GM12878 (cell line): Measurements from ENCODE around the gene CENATAC. TPM values are rescaled to one million over a fixed set of nuclear protein-coding genes. Genes with fewer than 3 reads are reported as not detected.

ENCODE experiments used
- ATAC-seq: fragments of 200-7000 bp; cut with Tn5 transposase; 3 replicates; pipeline ENCODE4 v1.9.1; 2020; ENCODE audit warnings: mild to moderate bottlenecking, moderate library complexity
- BruUV-seq: library from RNA; stranded (reverse); fragments of 400-500 nt; replicated peaks from 2 replicates; lab custom pipeline; 2021; lab: Mats Ljungman, UMichigan
- CTCF ChIA-PET: fragments of 300-600 bp; sonication (Branson Sonifier 250); formaldehyde crosslinking; extraction: SDS; loops from one replicate; lab custom pipeline; 2021; ENCODE audit warnings: inconsistent platforms; lab: Yijun Ruan, JAX
- POLR2A ChIA-PET: fragments of 350-600 bp; formaldehyde crosslinking; extraction: SDS; loops from one replicate; lab custom pipeline; 2021; ENCODE audit warnings: inconsistent platforms; lab: Charles Lee
- RAD21 ChIA-PET: fragments of 300-600 bp; sonication (Branson Sonifier 250); formaldehyde crosslinking; loops from one replicate; lab custom pipeline; 2023; ENCODE audit warnings: antibody characterized with exemption; ENCODE audit not compliant: unreplicated experiment; lab: Charles Lee
- SMC1A ChIA-PET: fragments of 300-600 bp; sonication (Branson Sonifier 250); formaldehyde crosslinking; loops from one replicate; lab custom pipeline; 2023; ENCODE audit not compliant: unreplicated experiment, uncharacterized antibody; lab: Charles Lee
- DNase-seq: peaks from one replicate; pipeline ENCODE4 v3.0.0-alpha.2; 2011; ENCODE audit warnings: low read depth, low spot score
- FAIRE-seq: peaks from 3 replicates; lab custom pipeline; 2011; peaks lifted over from hg19 to GRCh38; lab: Jason Lieb, UNC
- H2AFZ ChIP-seq: 2 replicates; pipeline ENCODE4 v1.6.0; 2011; ENCODE audit warnings: low read depth, low read length, control low read depth; ENCODE audit not compliant: control insufficient read depth
- H3K27ac ChIP-seq: 2 replicates; pipeline ENCODE4 v1.5.1; 2011; ENCODE audit warnings: control low read depth; ENCODE audit not compliant: control insufficient read depth, insufficient read depth
- H3K27me3 ChIP-seq, 2 experiments: replicated peaks in 1 of 2; 2 replicates each; pipeline versions ENCODE4 v1.6.0 to v1.6.1; 2011; ENCODE audit warnings: low read length in 1 of 2; ENCODE audit not compliant: control insufficient read depth in 2 of 2, insufficient read depth in 2 of 2
- H3K36me3 ChIP-seq, 2 experiments: 2 replicates each; pipeline ENCODE4 v1.5.1; 2011; ENCODE audit warnings: low read length in 1 of 2; ENCODE audit not compliant: control insufficient read depth in 2 of 2, insufficient read depth in 2 of 2
- H3K4me1 ChIP-seq: 2 replicates; pipeline ENCODE4 v1.6.1; 2011; ENCODE audit warnings: mild to moderate bottlenecking, low read length, moderate library complexity, mixed read lengths; ENCODE audit not compliant: control insufficient read depth, insufficient read depth
- H3K4me2 ChIP-seq: 2 replicates; pipeline ENCODE4 v1.6.0; 2011; ENCODE audit warnings: control low read depth; ENCODE audit not compliant: control insufficient read depth, insufficient read depth
- H3K4me3 ChIP-seq: fragments of 200-600 bp; sonication (generic); 2 replicates; pipeline ENCODE4 v1.5.1; 2016
- H3K79me2 ChIP-seq: 2 replicates; pipeline ENCODE4 v1.6.0; 2011; ENCODE audit warnings: low read length; ENCODE audit not compliant: control insufficient read depth, insufficient read depth
- H3K9ac ChIP-seq: 2 replicates; pipeline ENCODE4 v1.8.0; 2011; ENCODE audit warnings: low read length, control low read depth, mixed read lengths; ENCODE audit not compliant: control insufficient read depth, insufficient read depth
- H3K9me3 ChIP-seq: replicated peaks from 3 replicates; pipeline ENCODE4 v1.5.1; 2011; ENCODE audit warnings: mild to moderate bottlenecking, low read length; ENCODE audit not compliant: control insufficient read depth, insufficient read depth
- H4K20me1 ChIP-seq: 2 replicates; pipeline ENCODE4 v1.6.0; 2011; ENCODE audit not compliant: control insufficient read depth, insufficient read depth
- ASH2L ChIP-seq: fragments of 300-600, 200-600 bp; sonication (generic); IDR thresholded peaks from 2 replicates; pipeline ENCODE4 v1.6.1; 2017; ENCODE audit warnings: low read depth, mild to moderate bottlenecking, borderline replicate concordance
- BCL11A ChIP-seq: IDR thresholded peaks from 2 replicates; pipeline ENCODE4 v1.6.1; 2011; ENCODE audit warnings: low read depth, low read length
- CEBPB ChIP-seq, 2 experiments: fragments of 150-350 bp in 1 of 2; IDR thresholded peaks; 2 replicates each; pipeline ENCODE4 v1.6.1; 2012 to 2014; ENCODE audit warnings: low read depth in 2 of 2, low read length in 2 of 2, borderline replicate concordance in 1 of 2, inconsistent platforms in 1 of 2
- CHD1 ChIP-seq: IDR thresholded peaks from 2 replicates; pipeline ENCODE4 v1.6.1; 2012; ENCODE audit warnings: low read depth, low read length, improper control_type of control experiment
- CREB1 ChIP-seq: IDR thresholded peaks from 2 replicates; pipeline ENCODE4 v1.6.1; 2012; ENCODE audit warnings: low read depth, mild to moderate bottlenecking, inconsistent platforms
- EED ChIP-seq: sonication (generic); IDR thresholded peaks from 2 replicates; pipeline ENCODE4 v1.6.1; 2016; ENCODE audit warnings: antibody characterized with exemption, low read depth
- HDAC6 ChIP-seq: fragments of 200-600 bp; sonication (generic); IDR thresholded peaks from one replicate; pipeline ENCODE4 v1.8.0; 2017; ENCODE audit warnings: antibody characterized with exemption; ENCODE audit not compliant: unreplicated experiment
- IKZF1 ChIP-seq: fragments of 450-650 bp; conservative IDR thresholded peaks from 2 replicates; pipeline ENCODE4 v1.6.1; 2017; ENCODE audit warnings: antibody characterized with exemption, mild to moderate bottlenecking
- MAX ChIP-seq: IDR thresholded peaks from 2 replicates; pipeline ENCODE4 v1.6.1; 2012; ENCODE audit warnings: low read depth, low read length, improper control_type of control experiment
- MEF2B ChIP-seq: fragments of 450-650 bp; IDR thresholded peaks from 2 replicates; pipeline ENCODE4 v1.6.1; 2018; ENCODE audit warnings: mild to moderate bottlenecking, moderate library complexity; ENCODE audit not compliant: partially characterized antibody, poor library complexity, severe bottlenecking
- MYB ChIP-seq: fragments of 150-350 bp; IDR thresholded peaks from 2 replicates; pipeline ENCODE4 v1.6.1; 2014; ENCODE audit warnings: mild to moderate bottlenecking, low read depth, low read length, borderline replicate concordance
- RELB ChIP-seq: fragments of 450-650 bp; IDR thresholded peaks from 2 replicates; pipeline ENCODE4 v1.6.1; 2017; ENCODE audit warnings: low read depth, mild to moderate bottlenecking, moderate library complexity
- SIN3A ChIP-seq: IDR thresholded peaks from 2 replicates; pipeline ENCODE4 v1.6.1; 2012; ENCODE audit warnings: low read depth, low read length, improper control_type of control experiment
- SRF ChIP-seq, 2 experiments: IDR thresholded peaks; 2 replicates each; pipeline ENCODE4 v1.6.1; 2011; ENCODE audit warnings: low read depth in 2 of 2, low read length in 2 of 2, mild to moderate bottlenecking in 1 of 2, moderate library complexity in 1 of 2
- TAF1 ChIP-seq: IDR thresholded peaks from 2 replicates; pipeline ENCODE4 v1.6.1; 2011; ENCODE audit warnings: mild to moderate bottlenecking, low read depth, low read length, borderline replicate concordance
- YBX1 ChIP-seq: fragments of 450-650 bp; IDR thresholded peaks from 2 replicates; pipeline ENCODE4 v1.6.1; 2016; ENCODE audit warnings: antibody characterized with exemption
- ZBTB11 ChIP-seq: fragments of 450-650 bp; formaldehyde crosslinking; IDR thresholded peaks from 2 replicates; pipeline ENCODE4 v1.5.0; 2022; ENCODE audit warnings: mild to moderate bottlenecking, missing genetic modification characterization
- ZNF274 ChIP-seq: IDR thresholded peaks from one replicate; pipeline ENCODE4 v1.8.0; 2011; ENCODE audit not compliant: insufficient read length, insufficient read depth
- ZZZ3 ChIP-seq: IDR thresholded peaks from 2 replicates; pipeline ENCODE4 v1.6.1; 2011; ENCODE audit warnings: low read depth; ENCODE audit not compliant: control insufficient read depth, insufficient read length
- WGBS: methylation state at CpG from one replicate; pipeline ENCODE4 v1.1.6; 2016; ENCODE audit warnings: low lambda C conversion rate; ENCODE audit not compliant: insufficient replicate concordance, insufficient coverage; ENCODE audit errors: missing lambda C conversion rate; 5-methylcytosine and 5-hydroxymethylcytosine counted together
- in situ Hi-C: fragments of 300-500 bp; cut with MboI; formaldehyde crosslinking; loops from 9 replicates; pipeline ENCODE4 v1.14.3; 2018; ENCODE audit warnings: mixed read lengths
- intact Hi-C: fragments of 100-400 bp; cut with micrococcal nuclease; formaldehyde crosslinking; loops from one replicate; pipeline ENCODE4 v1.14.2; 2022; ENCODE audit not compliant: unreplicated experiment
- polyA plus RNA-seq, 11 experiments: library from polyadenylated mRNA; depleted of rRNA in 4 of 11; unstranded in 6 of 11; stranded (reverse) in 5 of 11; fragments of >200 nt; fragmentation: Nextera tagmentation in 4 of 11; fragmentation: Illumina TruSeq in 1 of 11; extraction: Ambion mirVana in 4 of 11; extraction: Trizol in 1 of 11; gene quantifications; 1 replicate in 1 of 11; 2 replicates in 10 of 11; pipeline versions ENCODE4 v1.2.1 to v1.2.3, GENCODE V29; 2011 to 2016; ENCODE audit warnings: inconsistent platforms in 2 of 11, missing spikeins in 2 of 11, low read depth in 1 of 11
- total RNA-seq, 4 experiments: library from RNA; depleted of rRNA in 3 of 4; stranded (reverse); fragments of >200 nt in 3 of 4; fragmentation: Illumina TruSeq in 1 of 4; extraction: Trizol in 1 of 4; gene quantifications; 2 replicates each; pipeline versions ENCODE4 v1.2.1 to v1.2.3, GENCODE V29; 2013 to 2021

Gene CENATAC
- total and polyA plus RNA-seq, 10 of the 15 experiments (the other 5 are each of a cell fraction or from before 2014, with no cell fraction given), result 4.8 to 37.1 (median 24.1) TPM

GRCh38 chr11:119006656-119007055 lies 8.7 kb downstream of the CENATAC start:
- SMC1A ChIA-PET, result no interaction called here
- in situ Hi-C loops (no loop called here), intact Hi-C loops (no loop called here)
- WGBS, result 84% methylated on average over 4 of the region's 4 CpGs
- Histone ChIP-seq H3K4me3 (no peak overlapping the region), H3K27me3 (no peaks in the 10 kb centered on the region), H3K27ac (no peak overlapping the region), H2AFZ (no peak overlapping the region), H3K4me2 (no peak overlapping the region), H3K79me2 (no peaks in the 10 kb centered on the region), H3K36me3 (peaks cover 2 to 3% of the 10 kb centered on the region in 2 experiments; a peak in 3 of 4 replicates), H3K9ac (no peak overlapping the region), H3K9me3 (no peaks in the 10 kb centered on the region), H4K20me1 (no peaks in the 10 kb centered on the region), H3K4me1 (no peaks in the 10 kb centered on the region)
- POLR2A ChIA-PET, result no interaction called here
- BruUV-seq, result no TSS peak
- RAD21 ChIA-PET, result no interaction called here
- ATAC-seq (no peak), DNase-seq (no peak), FAIRE-seq (no peak)
- CTCF ChIA-PET, result interaction anchor here (0.6 kb wide), 1 partner anchor 204 kb away, joined by 5 read pairs; no protein-coding TSS in a partner anchor
- TF ChIP-seq SIN3A (no peak), ZBTB11 (CRISPR knock-in tag) (no peak), RELB (no peak), IKZF1 (no peak), CEBPB (IDR thresholded peaks at IDR 0.05; ENCODE audit: borderline replicate concordance in 1 of 2, low read depth in 2 of 2, low read length in 2 of 2) (no peak), MEF2B (no peak), ZZZ3 (no peak), ZNF274 (no peak), SRF (IDR thresholded peaks at IDR 0.05; ENCODE audit: low read depth in 2 of 2, low read length in 2 of 2) (no peak), CHD1 (no peak), MYB (no peak), ASH2L (no peak), TAF1 (no peak), EED (no peak), CREB1 (no peak), BCL11A (no peak), MAX (no peak), HDAC6 (no peak), YBX1 (no peak)
